ENCODE results near the gene HCRTR1. TPM values are rescaled to one million over a fixed set of nuclear protein-coding genes. Genes with fewer than 3 reads are reported as not detected.

Gene HCRTR1
- total and polyA plus RNA-seq, 7 experiments from 2014 or later: not detected

DNA sequence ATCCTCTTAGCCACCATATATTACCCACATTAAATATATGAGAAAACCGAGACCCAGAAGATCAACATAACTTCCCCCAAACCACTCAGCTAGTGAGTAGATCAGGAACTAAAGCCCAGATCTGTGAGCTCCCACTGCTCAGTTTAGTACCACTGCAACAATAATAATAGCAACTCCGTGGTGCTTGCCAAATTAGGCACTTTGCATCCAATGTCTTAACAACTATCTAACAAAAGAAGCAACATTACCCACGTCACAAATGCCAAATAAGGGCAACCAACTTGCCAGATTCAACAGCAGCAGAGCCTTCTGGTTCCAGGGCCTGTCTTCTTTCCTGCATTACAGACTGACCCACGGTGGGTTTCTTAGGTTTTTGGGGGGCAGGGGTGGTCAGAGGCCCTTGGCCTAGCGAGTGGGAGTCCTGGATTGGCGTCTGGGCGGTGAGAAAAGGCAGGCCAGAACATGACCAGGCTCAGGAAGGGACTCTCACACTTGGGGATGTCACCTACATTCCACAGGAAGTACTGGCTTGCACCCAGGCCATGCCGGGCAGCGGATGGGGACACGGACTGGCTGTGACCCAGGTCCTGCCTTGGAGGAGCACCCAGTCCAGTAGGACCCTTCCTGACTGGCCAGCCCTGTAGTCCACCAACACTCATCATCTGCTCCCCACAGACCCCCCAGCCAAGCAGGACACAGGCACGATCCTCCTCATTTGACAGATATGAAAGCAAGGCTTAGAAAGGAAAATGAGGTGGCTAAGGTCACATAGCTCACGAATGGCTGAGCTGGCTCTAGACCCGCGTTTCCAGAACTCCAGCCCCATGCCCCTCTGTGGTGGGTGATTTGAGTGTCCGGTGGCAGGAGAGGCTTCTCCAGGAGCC is 4.6 kb downstream of the HCRTR1 start:
- no peak overlapping the region for H3K4me3 Mint-ChIP-seq
- H3K27ac ChIP-seq (ENCODE audit: low read depth, low read length): no peak overlapping the region
- no peak overlapping the region for H3K27ac Mint-ChIP-seq
- DNase-seq (no peak), ATAC-seq (no peak)
- H3K27me3 Mint-ChIP-seq: peaks cover 12 to 21% (median 14%) of the 10 kb centered on the region in 5 donors
- peaks cover 0 to 11% (median 4%) of the 10 kb centered on the region in 7 donors for H3K4me1 Mint-ChIP-seq
- no peaks in the 10 kb centered on the region for H3K4me1 ChIP-seq (ENCODE audit: control insufficient read depth in 2 of 2, insufficient read depth in 2 of 2, low read length in 2 of 2)
- CTCF ChIA-PET: interaction anchor here (0.6 kb wide), 1 partner anchor 154 kb away, joined by 4 read pairs; no protein-coding TSS in a partner anchor
- peaks cover 0 to 11% (median 1%) of the 10 kb centered on the region in 5 donors for H3K36me3 Mint-ChIP-seq
- H3K36me3 ChIP-seq (ENCODE audit: control insufficient read depth in 2 of 3, insufficient read depth in 3 of 3, low read length in 3 of 3): peaks cover 0 to 4% (median 0%) of the 10 kb centered on the region in 3 experiments
- H3K4me3 ChIP-seq (ENCODE audit: low read length): no peak overlapping the region
- POLR2A ChIA-PET: no interaction called here
- no peaks in the 10 kb centered on the region for H3K9me3 Mint-ChIP-seq
- H3K27me3 ChIP-seq (ENCODE audit: control insufficient read depth in 2 of 2, insufficient read depth in 2 of 2, low read length in 2 of 2): no peaks in the 10 kb centered on the region
- H3K9me3 ChIP-seq (ENCODE audit: control insufficient read depth in 2 of 3, low read length in 3 of 3): no peaks in the 10 kb centered on the region
- intact Hi-C loops (cut with micrococcal nuclease): no loop called here

DNA sequence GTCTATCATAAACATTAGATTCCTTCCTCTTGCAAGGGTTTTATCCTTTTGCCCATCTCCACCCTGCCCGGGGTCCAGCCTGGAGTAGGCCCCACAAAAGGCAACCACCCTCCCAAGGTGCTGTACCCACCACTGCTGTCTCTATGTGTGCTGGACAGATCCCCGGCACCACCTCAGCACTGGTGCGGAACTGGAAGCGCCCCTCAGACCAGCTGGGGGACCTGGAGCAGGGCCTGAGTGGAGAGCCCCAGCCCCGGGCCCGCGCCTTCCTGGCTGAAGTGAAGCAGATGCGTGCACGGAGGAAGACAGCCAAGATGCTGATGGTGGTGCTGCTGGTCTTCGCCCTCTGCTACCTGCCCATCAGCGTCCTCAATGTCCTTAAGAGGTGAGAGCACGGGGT is 5.9 kb downstream of the HCRTR1 start:
- Mint-ChIP-seq H3K4me1 (peaks cover 0 to 8% (median 0%) of the 10 kb centered on the region in 7 donors), H3K27ac (no peak overlapping the region), H3K36me3 (peaks cover 0 to 17% (median 1%) of the 10 kb centered on the region in 5 donors), H3K27me3 (peaks cover 8 to 15% (median 9%) of the 10 kb centered on the region in 5 donors), H3K4me3 (no peak overlapping the region), H3K9me3 (no peaks in the 10 kb centered on the region)
- no peak for ATAC-seq
- no peak overlapping the region for H3K4me3 ChIP-seq (ENCODE audit: low read length)
- no peaks in the 10 kb centered on the region for H3K4me1 ChIP-seq (ENCODE audit: control insufficient read depth in 2 of 2, insufficient read depth in 2 of 2, low read length in 2 of 2)
- H3K27me3 ChIP-seq (ENCODE audit: control insufficient read depth in 2 of 2, insufficient read depth in 2 of 2, low read length in 2 of 2): no peaks in the 10 kb centered on the region
- H3K27ac ChIP-seq (ENCODE audit: low read depth, low read length): no peak overlapping the region
- intact Hi-C loops (cut with micrococcal nuclease): no loop called here
- CTCF ChIA-PET: no interaction called here
- POLR2A ChIA-PET: no interaction called here
- DNase-seq: no peak
- no peaks in the 10 kb centered on the region for H3K9me3 ChIP-seq (ENCODE audit: control insufficient read depth in 2 of 3, low read length in 3 of 3)
- peaks cover 0 to 17% (median 0%) of the 10 kb centered on the region in 3 experiments for H3K36me3 ChIP-seq (ENCODE audit: control insufficient read depth in 2 of 3, insufficient read depth in 3 of 3, low read length in 3 of 3)

DNA sequence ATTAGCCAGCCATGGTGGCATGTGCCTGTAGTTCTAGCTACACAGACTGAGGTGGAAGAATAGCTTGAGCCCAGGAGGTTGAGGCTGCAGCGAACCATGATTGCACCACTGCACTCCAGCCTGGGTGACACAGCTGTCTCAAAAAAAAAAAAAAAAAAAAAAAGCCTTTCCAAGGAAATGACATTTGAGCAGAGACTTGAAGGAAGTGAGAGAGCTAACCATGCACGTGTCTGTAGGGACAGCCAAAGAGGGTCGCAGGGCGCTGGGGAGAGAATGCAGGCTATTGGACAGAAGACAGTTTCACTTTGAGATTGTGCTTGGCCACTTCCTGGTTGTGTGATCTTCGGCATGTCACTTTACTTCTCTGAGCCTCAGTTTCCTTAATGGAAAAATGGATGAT is 6.8 kb downstream of the HCRTR1 start:
- DNase-seq (no peak), ATAC-seq (no peak)
- no peaks in the 10 kb centered on the region for H3K27me3 ChIP-seq (ENCODE audit: control insufficient read depth in 2 of 2, insufficient read depth in 2 of 2, low read length in 2 of 2)
- no peak overlapping the region for H3K4me3 Mint-ChIP-seq
- no peaks in the 10 kb centered on the region for H3K9me3 Mint-ChIP-seq
- H3K27me3 Mint-ChIP-seq: peaks cover 0 to 5% (median 3%) of the 10 kb centered on the region in 5 donors
- H3K4me1 ChIP-seq (ENCODE audit: control insufficient read depth in 2 of 2, insufficient read depth in 2 of 2, low read length in 2 of 2): no peaks in the 10 kb centered on the region
- intact Hi-C loops (cut with micrococcal nuclease): no loop called here
- no peak overlapping the region for H3K4me3 ChIP-seq (ENCODE audit: low read length)
- POLR2A ChIA-PET: no interaction called here
- H3K4me1 Mint-ChIP-seq: peaks cover 0 to 8% (median 0%) of the 10 kb centered on the region in 7 donors
- CTCF ChIA-PET: no interaction called here
- no peak overlapping the region for H3K27ac ChIP-seq (ENCODE audit: low read depth, low read length)
- H3K27ac Mint-ChIP-seq: peak overlapping the region in 1 of 9 donors; percentile 37
- H3K36me3 Mint-ChIP-seq: peaks cover 1 to 27% (median 3%) of the 10 kb centered on the region in 5 donors
- no peaks in the 10 kb centered on the region for H3K9me3 ChIP-seq (ENCODE audit: control insufficient read depth in 2 of 3, low read length in 3 of 3)
- H3K36me3 ChIP-seq (ENCODE audit: control insufficient read depth in 2 of 3, insufficient read depth in 3 of 3, low read length in 3 of 3): peaks cover 0 to 26% (median 0%) of the 10 kb centered on the region in 3 experiments

DNA sequence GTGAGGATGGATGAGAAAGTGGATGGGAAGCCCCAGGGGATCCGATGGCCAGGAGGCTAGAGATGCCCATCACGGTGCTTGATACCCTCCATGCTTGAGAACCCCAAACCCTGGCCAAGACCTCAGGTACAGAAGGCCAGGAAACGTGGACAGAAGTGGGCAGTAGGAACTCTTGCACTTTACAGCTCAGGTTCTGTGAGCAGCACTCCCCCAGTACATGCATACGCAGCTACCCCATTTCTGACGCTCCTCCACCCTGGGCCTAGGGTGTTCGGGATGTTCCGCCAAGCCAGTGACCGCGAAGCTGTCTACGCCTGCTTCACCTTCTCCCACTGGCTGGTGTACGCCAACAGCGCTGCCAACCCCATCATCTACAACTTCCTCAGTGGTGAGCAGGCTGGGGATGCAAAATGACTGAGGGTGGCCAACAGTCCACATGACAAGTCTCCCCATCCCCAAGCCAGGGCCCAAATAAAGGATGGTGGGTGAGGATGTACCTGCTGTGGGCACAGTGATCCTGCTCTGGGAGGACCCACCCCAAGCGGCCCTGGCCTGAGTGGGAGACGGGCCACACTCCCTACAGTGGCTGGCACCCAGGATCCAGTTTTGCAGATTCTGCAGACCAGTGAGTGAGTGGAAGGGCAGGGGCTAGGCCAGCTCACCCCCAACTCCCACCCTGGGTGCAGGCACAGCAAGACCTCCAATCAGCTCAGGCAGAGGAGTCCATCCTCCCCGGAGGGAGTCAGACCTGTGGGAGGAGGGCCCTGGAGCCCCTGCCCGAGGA is 7.4 kb downstream of the HCRTR1 start:
- Mint-ChIP-seq H3K36me3 (peaks cover 1 to 33% (median 5%) of the 10 kb centered on the region in 5 donors), H3K9me3 (no peaks in the 10 kb centered on the region), H3K27me3 (no peaks in the 10 kb centered on the region), H3K27ac (no peak overlapping the region), H3K4me1 (peaks cover 0 to 8% (median 0%) of the 10 kb centered on the region in 7 donors), H3K4me3 (no peak overlapping the region)
- peak; percentile 8 for ATAC-seq
- ChIA-PET POLR2A (no interaction called here), CTCF (no interaction called here)
- no peaks in the 10 kb centered on the region for H3K27me3 ChIP-seq (ENCODE audit: control insufficient read depth in 2 of 2, insufficient read depth in 2 of 2, low read length in 2 of 2)
- no peaks in the 10 kb centered on the region for H3K4me1 ChIP-seq (ENCODE audit: control insufficient read depth in 2 of 2, insufficient read depth in 2 of 2, low read length in 2 of 2)
- H3K36me3 ChIP-seq (ENCODE audit: control insufficient read depth in 2 of 3, insufficient read depth in 3 of 3, low read length in 3 of 3): peaks cover 0 to 32% (median 0%) of the 10 kb centered on the region in 3 experiments
- H3K9me3 ChIP-seq (ENCODE audit: control insufficient read depth in 2 of 3, low read length in 3 of 3): no peaks in the 10 kb centered on the region
- H3K4me3 ChIP-seq (ENCODE audit: low read length): no peak overlapping the region
- intact Hi-C loops (cut with micrococcal nuclease): no loop called here
- DNase-seq: no peak
- no peak overlapping the region for H3K27ac ChIP-seq (ENCODE audit: low read depth, low read length)

DNA sequence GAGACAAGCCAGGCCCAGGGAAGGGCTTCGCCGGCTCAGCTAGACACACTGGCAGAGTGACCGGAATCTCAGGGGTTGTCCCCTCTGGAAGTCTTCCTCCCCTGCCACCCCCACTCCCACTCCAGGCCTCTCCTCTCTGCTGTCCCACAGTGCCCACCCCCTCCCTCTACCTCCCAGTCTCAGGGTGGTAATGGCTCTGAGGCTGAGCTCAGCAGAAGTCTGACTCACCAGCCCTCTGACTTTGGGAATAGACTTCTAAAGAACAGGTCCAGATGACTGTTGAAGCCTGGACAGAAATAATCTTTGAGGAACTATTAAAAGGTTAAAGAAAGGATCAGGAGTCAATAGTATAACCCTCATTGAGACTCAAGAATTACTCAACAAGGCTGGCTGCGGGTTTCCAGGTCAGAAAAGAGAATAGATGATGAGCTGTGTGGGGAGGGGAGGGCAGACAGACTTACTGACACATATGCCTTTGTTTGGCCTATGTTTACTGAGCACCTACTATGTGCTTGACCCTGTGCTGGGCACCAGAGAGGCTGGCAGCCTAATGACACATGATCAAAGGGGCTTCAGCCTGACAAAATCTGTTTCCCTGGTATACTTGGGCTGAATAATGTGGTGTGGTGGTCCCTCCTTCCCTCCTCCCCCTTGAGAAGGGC is 8.2 kb downstream of the HCRTR1 start:
- POLR2A ChIA-PET: no interaction called here
- Mint-ChIP-seq H3K27me3 (no peaks in the 10 kb centered on the region), H3K4me3 (no peak overlapping the region), H3K36me3 (peaks cover 4 to 39% (median 9%) of the 10 kb centered on the region in 5 donors), H3K4me1 (peaks cover 0 to 8% (median 0%) of the 10 kb centered on the region in 7 donors), H3K9me3 (no peaks in the 10 kb centered on the region), H3K27ac (peak overlapping the region in 1 of 9 donors; percentile 25)
- Histone ChIP-seq H3K27me3 (ENCODE audit: control insufficient read depth in 2 of 2, insufficient read depth in 2 of 2, low read length in 2 of 2) (no peaks in the 10 kb centered on the region), H3K9me3 (ENCODE audit: control insufficient read depth in 2 of 3, low read length in 3 of 3) (no peaks in the 10 kb centered on the region), H3K4me1 (ENCODE audit: control insufficient read depth in 2 of 2, insufficient read depth in 2 of 2, low read length in 2 of 2) (no peaks in the 10 kb centered on the region), H3K4me3 (ENCODE audit: low read length) (no peak overlapping the region), H3K27ac (ENCODE audit: low read depth, low read length) (no peak overlapping the region), H3K36me3 (ENCODE audit: control insufficient read depth in 2 of 3, insufficient read depth in 3 of 3, low read length in 3 of 3) (peaks cover 0 to 40% (median 7%) of the 10 kb centered on the region in 3 experiments)
- intact Hi-C loops (cut with micrococcal nuclease): no loop called here
- DNase-seq (no peak), ATAC-seq (peak; percentile 7)
- CTCF ChIA-PET: no interaction called here
